WTC11 (cell line): Measurements from ENCODE around the gene CENPN. TPM values are rescaled to one million over a fixed set of nuclear protein-coding genes. Genes with fewer than 3 reads are reported as not detected.

Experiments used
- AR ChIP-seq: fragments of 250-450 bp; sonication (Bioruptor Pico); IDR thresholded peaks from 2 replicates; pipeline ENCODE4 v1.9.0; 2021; ENCODE audit warnings: mild to moderate bottlenecking
- CREM ChIP-seq: sonication (generic); formaldehyde crosslinking; IDR thresholded peaks from 2 replicates; pipeline ENCODE4 v1.8.1; 2022; ENCODE audit warnings: mild to moderate bottlenecking, missing genetic modification reagents, moderate library complexity
- FOXK1 ChIP-seq: sonication (generic); formaldehyde crosslinking; IDR thresholded peaks from 2 replicates; pipeline ENCODE4 v1.8.0; 2022; ENCODE audit warnings: mild to moderate bottlenecking, moderate library complexity, missing genetic modification reagents
- GABPB1 ChIP-seq: sonication (generic); formaldehyde crosslinking; IDR thresholded peaks from 2 replicates; pipeline ENCODE4 v1.8.1; 2023; ENCODE audit warnings: mild to moderate bottlenecking, missing genetic modification reagents
- MXD4 ChIP-seq: fragments of 250-450 bp; sonication (Bioruptor Pico); IDR thresholded peaks from 2 replicates; pipeline ENCODE4 v1.8.0; 2021; ENCODE audit warnings: mild to moderate bottlenecking, moderate library complexity, borderline replicate concordance
- NR3C1 ChIP-seq: sonication (generic); formaldehyde crosslinking; conservative IDR thresholded peaks from 2 replicates; pipeline ENCODE4 v1.8.1; 2023; ENCODE audit warnings: low read depth, mild to moderate bottlenecking, missing genetic modification reagents
- OVOL2 ChIP-seq: fragments of 250-450 bp; sonication (Bioruptor Pico); IDR thresholded peaks from 2 replicates; pipeline ENCODE4 v1.9.0; 2021; ENCODE audit warnings: mild to moderate bottlenecking, borderline replicate concordance
- PREB ChIP-seq: sonication (generic); formaldehyde crosslinking; IDR thresholded peaks from 2 replicates; pipeline ENCODE4 v1.8.1; 2022; ENCODE audit warnings: mild to moderate bottlenecking, missing genetic modification reagents, moderate library complexity, borderline replicate concordance
- RORB ChIP-seq: fragments of 250-450 bp; sonication (Bioruptor Pico); IDR thresholded peaks from 2 replicates; pipeline ENCODE4 v1.9.0; 2021; ENCODE audit warnings: mild to moderate bottlenecking
- SMAD3 ChIP-seq: sonication (generic); formaldehyde crosslinking; IDR thresholded peaks from 2 replicates; pipeline ENCODE4 v1.8.0; 2022; ENCODE audit warnings: missing genetic modification reagents, mild to moderate bottlenecking, borderline replicate concordance
- SP1 ChIP-seq: sonication (generic); formaldehyde crosslinking; conservative IDR thresholded peaks from 2 replicates; pipeline ENCODE4 v1.8.1; 2022; ENCODE audit warnings: missing genetic modification reagents
- USF1 ChIP-seq: sonication (generic); formaldehyde crosslinking; IDR thresholded peaks from 2 replicates; pipeline ENCODE4 v1.8.0; 2022; ENCODE audit warnings: mild to moderate bottlenecking, missing genetic modification reagents
- ZNF416 ChIP-seq: fragments of 250-450 bp; sonication (Bioruptor Pico); IDR thresholded peaks from 2 replicates; pipeline ENCODE4 v1.9.0; 2021; ENCODE audit warnings: mild to moderate bottlenecking, inconsistent platforms
- total RNA-seq: library from RNA; stranded (reverse); gene quantifications from 3 replicates; pipeline ENCODE4 v1.2.3, GENCODE V29; 2021
- TF ChIP-seq, protein P1 (sequence below): sonication (generic); formaldehyde crosslinking; IDR thresholded peaks from 2 replicates; pipeline ENCODE4 v1.8.1; 2022; ENCODE audit warnings: missing genetic modification reagents, borderline replicate concordance
- TF ChIP-seq, protein P2 (sequence below): fragments of 250-450 bp; sonication (Bioruptor Pico); IDR thresholded peaks from 2 replicates; pipeline ENCODE4 v1.8.0; 2021; ENCODE audit warnings: mild to moderate bottlenecking
- TF ChIP-seq, protein P3 (sequence below): sonication (generic); formaldehyde crosslinking; IDR thresholded peaks from 2 replicates; pipeline ENCODE4 v1.8.0; 2023; ENCODE audit warnings: missing genetic modification reagents
- TF ChIP-seq, protein P4 (sequence below): sonication (generic); formaldehyde crosslinking; IDR thresholded peaks from 2 replicates; pipeline ENCODE4 v1.8.1; 2022; ENCODE audit warnings: low read depth, missing genetic modification reagents, borderline replicate concordance
- TF ChIP-seq, protein P5 (sequence below): sonication (generic); formaldehyde crosslinking; IDR thresholded peaks from 2 replicates; pipeline ENCODE4 v1.8.0; 2023; ENCODE audit warnings: missing genetic modification reagents, mild to moderate bottlenecking, borderline replicate concordance
- TF ChIP-seq, protein P6 (sequence below): fragments of 250-450 bp; sonication (Bioruptor Pico); conservative IDR thresholded peaks from 2 replicates; pipeline ENCODE4 v1.9.0; 2021; ENCODE audit warnings: mild to moderate bottlenecking

CENPN gene
- total RNA-seq, 1 experiment from 2014 or later = 47.4 TPM

DNA sequence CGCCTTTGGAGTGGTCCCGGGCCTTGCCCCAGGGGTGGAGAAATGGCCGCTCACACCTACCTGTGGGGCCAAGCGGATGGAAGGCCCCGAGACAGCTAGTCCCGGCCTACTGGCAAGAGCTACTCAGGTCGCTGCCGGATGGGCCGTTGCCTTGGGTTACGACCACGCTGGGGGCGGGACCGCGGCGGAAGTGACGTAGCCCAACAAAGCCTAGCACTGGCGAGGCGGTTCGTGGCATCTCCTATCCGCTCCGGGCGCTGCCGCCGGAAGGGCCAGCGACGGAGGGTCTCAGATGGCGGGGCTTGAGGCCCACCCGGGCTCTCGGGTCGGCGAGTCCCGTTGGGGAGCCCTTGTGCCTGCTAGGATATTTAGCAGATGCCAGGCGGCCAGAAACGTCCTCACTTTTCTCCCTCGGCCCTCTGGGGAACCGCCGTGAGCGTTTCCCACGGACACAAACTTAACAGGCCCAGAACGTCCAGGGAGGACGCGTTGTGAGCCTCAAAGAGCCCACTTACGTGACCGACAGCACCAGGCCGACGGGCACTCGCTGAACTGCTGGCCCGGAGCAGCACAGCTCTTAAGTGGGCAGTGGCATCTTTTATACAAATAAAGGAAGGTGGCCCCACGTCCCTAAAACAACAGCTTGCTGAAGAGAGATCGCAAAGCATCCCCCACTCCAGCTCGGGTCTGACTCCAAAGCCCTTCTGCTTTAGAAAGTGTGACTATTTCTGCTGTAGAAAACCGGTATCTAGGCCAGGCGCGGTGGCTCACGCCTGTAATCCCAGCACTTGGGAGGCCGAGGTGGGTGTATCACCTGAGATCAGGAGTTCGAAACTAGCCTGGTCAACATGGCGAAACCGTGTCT, 70.3 kb downstream of the CENPN start, which contains the start of gene C16orf46 (continued):
- TF ChIP-seq, protein P1, sequence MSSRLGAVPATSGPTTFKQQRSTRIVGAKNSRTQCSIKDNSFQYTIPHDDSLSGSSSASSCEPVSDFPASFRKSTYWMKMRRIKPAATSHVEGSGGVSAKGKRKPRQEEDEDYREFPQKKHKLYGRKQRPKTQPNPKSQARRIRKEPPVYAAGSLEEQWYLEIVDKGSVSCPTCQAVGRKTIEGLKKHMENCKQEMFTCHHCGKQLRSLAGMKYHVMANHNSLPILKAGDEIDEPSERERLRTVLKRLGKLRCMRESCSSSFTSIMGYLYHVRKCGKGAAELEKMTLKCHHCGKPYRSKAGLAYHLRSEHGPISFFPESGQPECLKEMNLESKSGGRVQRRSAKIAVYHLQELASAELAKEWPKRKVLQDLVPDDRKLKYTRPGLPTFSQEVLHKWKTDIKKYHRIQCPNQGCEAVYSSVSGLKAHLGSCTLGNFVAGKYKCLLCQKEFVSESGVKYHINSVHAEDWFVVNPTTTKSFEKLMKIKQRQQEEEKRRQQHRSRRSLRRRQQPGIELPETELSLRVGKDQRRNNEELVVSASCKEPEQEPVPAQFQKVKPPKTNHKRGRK (CRISPR knock-in tag) = no peak
- TF ChIP-seq RORB (CRISPR knock-in tag) (no peak), GABPB1 (peak; percentile 87), SP1 (CRISPR knock-in tag) (peak; percentile 98), SMAD3 (CRISPR knock-in tag) (peak; percentile 76; the same call in 1 of the 2 replicates), NR3C1 (CRISPR knock-in tag) (no peak), MXD4 (CRISPR knock-in tag) (no peak), USF1 (CRISPR knock-in tag) (peak; percentile 38; the same call in 1 of the 2 replicates), FOXK1 (peak; percentile 86), AR (CRISPR knock-in tag) (no peak), ZNF416 (peak; percentile 40; the same call in 1 of the 2 replicates), PREB (CRISPR knock-in tag) (peak; percentile 74; the same call in 1 of the 2 replicates), OVOL2 (no peak), CREM (CRISPR knock-in tag) (peak; percentile 95)
- TF ChIP-seq, protein P2, sequence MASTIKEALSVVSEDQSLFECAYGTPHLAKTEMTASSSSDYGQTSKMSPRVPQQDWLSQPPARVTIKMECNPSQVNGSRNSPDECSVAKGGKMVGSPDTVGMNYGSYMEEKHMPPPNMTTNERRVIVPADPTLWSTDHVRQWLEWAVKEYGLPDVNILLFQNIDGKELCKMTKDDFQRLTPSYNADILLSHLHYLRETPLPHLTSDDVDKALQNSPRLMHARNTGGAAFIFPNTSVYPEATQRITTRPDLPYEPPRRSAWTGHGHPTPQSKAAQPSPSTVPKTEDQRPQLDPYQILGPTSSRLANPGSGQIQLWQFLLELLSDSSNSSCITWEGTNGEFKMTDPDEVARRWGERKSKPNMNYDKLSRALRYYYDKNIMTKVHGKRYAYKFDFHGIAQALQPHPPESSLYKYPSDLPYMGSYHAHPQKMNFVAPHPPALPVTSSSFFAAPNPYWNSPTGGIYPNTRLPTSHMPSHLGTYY = no peak
- TF ChIP-seq, protein P3, sequence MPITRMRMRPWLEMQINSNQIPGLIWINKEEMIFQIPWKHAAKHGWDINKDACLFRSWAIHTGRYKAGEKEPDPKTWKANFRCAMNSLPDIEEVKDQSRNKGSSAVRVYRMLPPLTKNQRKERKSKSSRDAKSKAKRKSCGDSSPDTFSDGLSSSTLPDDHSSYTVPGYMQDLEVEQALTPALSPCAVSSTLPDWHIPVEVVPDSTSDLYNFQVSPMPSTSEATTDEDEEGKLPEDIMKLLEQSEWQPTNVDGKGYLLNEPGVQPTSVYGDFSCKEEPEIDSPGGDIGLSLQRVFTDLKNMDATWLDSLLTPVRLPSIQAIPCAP = 0 out of 2 replicates have a peak, but pooled peaks have one; percentile 60
- TF ChIP-seq, protein P4, sequence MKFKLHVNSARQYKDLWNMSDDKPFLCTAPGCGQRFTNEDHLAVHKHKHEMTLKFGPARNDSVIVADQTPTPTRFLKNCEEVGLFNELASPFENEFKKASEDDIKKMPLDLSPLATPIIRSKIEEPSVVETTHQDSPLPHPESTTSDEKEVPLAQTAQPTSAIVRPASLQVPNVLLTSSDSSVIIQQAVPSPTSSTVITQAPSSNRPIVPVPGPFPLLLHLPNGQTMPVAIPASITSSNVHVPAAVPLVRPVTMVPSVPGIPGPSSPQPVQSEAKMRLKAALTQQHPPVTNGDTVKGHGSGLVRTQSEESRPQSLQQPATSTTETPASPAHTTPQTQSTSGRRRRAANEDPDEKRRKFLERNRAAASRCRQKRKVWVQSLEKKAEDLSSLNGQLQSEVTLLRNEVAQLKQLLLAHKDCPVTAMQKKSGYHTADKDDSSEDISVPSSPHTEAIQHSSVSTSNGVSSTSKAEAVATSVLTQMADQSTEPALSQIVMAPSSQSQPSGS = no peak
- TF ChIP-seq, protein P5, sequence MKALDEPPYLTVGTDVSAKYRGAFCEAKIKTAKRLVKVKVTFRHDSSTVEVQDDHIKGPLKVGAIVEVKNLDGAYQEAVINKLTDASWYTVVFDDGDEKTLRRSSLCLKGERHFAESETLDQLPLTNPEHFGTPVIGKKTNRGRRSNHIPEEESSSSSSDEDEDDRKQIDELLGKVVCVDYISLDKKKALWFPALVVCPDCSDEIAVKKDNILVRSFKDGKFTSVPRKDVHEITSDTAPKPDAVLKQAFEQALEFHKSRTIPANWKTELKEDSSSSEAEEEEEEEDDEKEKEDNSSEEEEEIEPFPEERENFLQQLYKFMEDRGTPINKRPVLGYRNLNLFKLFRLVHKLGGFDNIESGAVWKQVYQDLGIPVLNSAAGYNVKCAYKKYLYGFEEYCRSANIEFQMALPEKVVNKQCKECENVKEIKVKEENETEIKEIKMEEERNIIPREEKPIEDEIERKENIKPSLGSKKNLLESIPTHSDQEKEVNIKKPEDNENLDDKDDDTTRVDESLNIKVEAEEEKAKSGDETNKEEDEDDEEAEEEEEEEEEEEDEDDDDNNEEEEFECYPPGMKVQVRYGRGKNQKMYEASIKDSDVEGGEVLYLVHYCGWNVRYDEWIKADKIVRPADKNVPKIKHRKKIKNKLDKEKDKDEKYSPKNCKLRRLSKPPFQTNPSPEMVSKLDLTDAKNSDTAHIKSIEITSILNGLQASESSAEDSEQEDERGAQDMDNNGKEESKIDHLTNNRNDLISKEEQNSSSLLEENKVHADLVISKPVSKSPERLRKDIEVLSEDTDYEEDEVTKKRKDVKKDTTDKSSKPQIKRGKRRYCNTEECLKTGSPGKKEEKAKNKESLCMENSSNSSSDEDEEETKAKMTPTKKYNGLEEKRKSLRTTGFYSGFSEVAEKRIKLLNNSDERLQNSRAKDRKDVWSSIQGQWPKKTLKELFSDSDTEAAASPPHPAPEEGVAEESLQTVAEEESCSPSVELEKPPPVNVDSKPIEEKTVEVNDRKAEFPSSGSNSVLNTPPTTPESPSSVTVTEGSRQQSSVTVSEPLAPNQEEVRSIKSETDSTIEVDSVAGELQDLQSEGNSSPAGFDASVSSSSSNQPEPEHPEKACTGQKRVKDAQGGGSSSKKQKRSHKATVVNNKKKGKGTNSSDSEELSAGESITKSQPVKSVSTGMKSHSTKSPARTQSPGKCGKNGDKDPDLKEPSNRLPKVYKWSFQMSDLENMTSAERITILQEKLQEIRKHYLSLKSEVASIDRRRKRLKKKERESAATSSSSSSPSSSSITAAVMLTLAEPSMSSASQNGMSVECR (CRISPR knock-in tag) = peak; percentile 70; the same call in 1 of the 2 replicates
- TF ChIP-seq, protein P6, sequence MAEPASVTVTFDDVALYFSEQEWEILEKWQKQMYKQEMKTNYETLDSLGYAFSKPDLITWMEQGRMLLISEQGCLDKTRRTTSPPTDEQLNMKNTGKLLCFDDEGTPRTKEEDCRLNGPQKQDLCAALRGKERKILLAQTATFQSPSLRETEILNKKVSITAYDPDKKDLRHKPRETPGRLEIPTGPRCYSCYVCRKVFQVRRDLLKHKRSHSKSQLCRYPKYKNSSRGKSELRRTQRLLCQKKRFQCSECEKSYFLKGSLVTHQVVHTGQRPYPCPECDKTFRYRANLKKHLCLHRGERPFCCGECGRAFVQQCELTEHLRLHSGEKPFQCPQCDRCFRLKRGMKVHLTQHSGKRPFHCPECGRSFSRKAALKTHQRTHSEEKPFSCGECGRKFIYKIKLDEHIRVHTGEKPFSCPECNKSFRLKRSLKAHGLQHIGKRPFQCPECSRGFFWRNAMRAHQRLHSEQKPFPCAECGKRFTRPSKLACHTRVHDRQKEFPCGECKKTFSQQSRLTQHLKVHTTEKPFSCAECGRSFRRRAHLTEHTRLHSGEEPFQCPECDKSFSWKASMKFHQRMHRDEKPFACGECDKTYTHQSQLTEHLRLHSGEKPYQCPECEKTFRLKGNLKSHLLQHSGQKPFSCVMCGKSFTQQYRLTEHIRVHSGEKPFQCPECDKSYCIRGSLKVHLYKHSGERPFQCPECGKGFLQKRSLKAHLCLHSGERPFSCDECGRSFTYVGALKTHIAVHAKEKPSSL = no peak
